Lower leg skin (tissue), 4 donors: Measurements from ENCODE around the gene RAB10. TPM values are rescaled to one million over a fixed set of nuclear protein-coding genes. Genes with fewer than 3 reads are reported as not detected.
"Not testable (repeated sequence)": the region's sequence is repeated elsewhere in the genome, so short reads cannot be mapped to it uniquely, and the experiment has no call there.

Experiments
- DNase-seq, 2 donors: peaks; one replicate each; pipeline ENCODE4 v3.0.0-alpha.2; 2019; ENCODE audit warnings: low spot score in 2 of 2
- H3K4me3 ChIP-seq: fragments of 200-600 bp; sonication (generic); 2 replicates; pipeline ENCODE4 v1.5.1; 2017; ENCODE audit warnings: mild to moderate bottlenecking, low read depth; ENCODE audit not compliant: poor library complexity, severe bottlenecking
- CTCF ChIP-seq, 3 donors: fragments of 450-650 bp; IDR thresholded peaks; one replicate each; pipeline ENCODE4 v1.5.1; 2016; ENCODE audit warnings: antibody characterized with exemption in 3 of 3, mild to moderate bottlenecking in 3 of 3, moderate library complexity in 2 of 3
- POLR2A ChIP-seq, 2 donors: fragments of 450-650 bp; IDR thresholded peaks; one replicate each; pipeline ENCODE4 v1.6.1; 2016 to 2017; ENCODE audit warnings: antibody characterized with exemption in 2 of 2, mild to moderate bottlenecking in 1 of 2, moderate library complexity in 1 of 2
- WGBS, 2 donors: methylation state at CpG; one replicate each; pipeline ENCODE4 v1.1.5; 2018; 5-methylcytosine and 5-hydroxymethylcytosine counted together
- intact Hi-C: fragments of 100-400 bp; cut with DNase I; formaldehyde crosslinking; loops from one replicate; pipeline ENCODE4 v1.15.0; 2023; ENCODE audit warnings: low total_unique reads
- total RNA-seq, 4 donors: library from RNA; depleted of rRNA; stranded (reverse); fragments of >200 nt; gene quantifications; one replicate each; pipeline ENCODE4 v1.1.0, GENCODE V29; 2016

Gene RAB10
- total RNA-seq, 4 donors from 2014 or later, result 125 to 228 (median 184) TPM

GRCh38 chr2:26011609-26011989 lies 22.3 kb upstream of the RAB10 start:
- no peak for TF ChIP-seq CTCF (IDR thresholded peaks at IDR 0.05)
- no peak for TF ChIP-seq POLR2A (IDR thresholded peaks at IDR 0.05)
- no peak for DNase-seq
- 65 to 71% methylated on average over 6 of the region's 6 CpGs for WGBS, 2 donors
- H3K4me3 ChIP-seq, result no peak overlapping the region
- intact Hi-C loops, result no loop called here

GRCh38 chr2:26011990-26012856 lies 21.7 kb upstream of the RAB10 start:
- no peak for DNase-seq
- H3K4me3 ChIP-seq, result no peak overlapping the region
- WGBS, 2 donors, result 37 to 39% methylated on average over 14 of the region's 14 CpGs
- intact Hi-C loops, result no loop called here
- no peak for TF ChIP-seq CTCF (IDR thresholded peaks at IDR 0.05)
- no peak for TF ChIP-seq POLR2A (IDR thresholded peaks at IDR 0.05)

- TF ChIP-seq POLR2A (IDR thresholded peaks at IDR 0.05) (no peak), CTCF (IDR thresholded peaks at IDR 0.05) (no peak)
- intact Hi-C loops, result no loop called here
- 56 to 63% methylated on average over 1 of the region's 1 CpG for WGBS, 2 donors
- no peak for DNase-seq
- H3K4me3 ChIP-seq, result no peak overlapping the region
These were observed 20.2 kb upstream of the RAB10 start for GRCh38 chr2:26013668-26014067.

- 87 to 90% methylated on average over 13 of the region's 13 CpGs for WGBS, 2 donors
- no peak for TF ChIP-seq POLR2A (IDR thresholded peaks at IDR 0.05)
- TF ChIP-seq CTCF (IDR thresholded peaks at IDR 0.05), result no peak
- DNase-seq, result no peak
- no peak overlapping the region for H3K4me3 ChIP-seq
- intact Hi-C loops, result no loop called here
These were observed 17.7 kb upstream of the RAB10 start for GRCh38 chr2:26016012-26016705.

- H3K4me3 ChIP-seq, DNase-seq, intact Hi-C loops: not testable (repeated sequence)
- WGBS, 2 donors, result 77 to 81% methylated on average over 4 of the region's 4 CpGs
These were observed 17.2 kb upstream of the RAB10 start for GRCh38 chr2:26016706-26017045.

GRCh38 chr2:26017464-26018183 lies 16.3 kb upstream of the RAB10 start:
- DNase-seq, result no peak
- no peak for TF ChIP-seq POLR2A (IDR thresholded peaks at IDR 0.05)
- TF ChIP-seq CTCF (IDR thresholded peaks at IDR 0.05), result no peak
- no peak overlapping the region for H3K4me3 ChIP-seq
- intact Hi-C loops, result no loop called here
- 84 to 85% methylated on average over 5 of the region's 5 CpGs for WGBS, 2 donors
